SU-DHL-6 (cell line): Measurements from ENCODE around the gene DNAJC10.

Experiments used
- H2AFZ ChIP-seq: fragments of 200-600 bp; sonication (generic); 2 replicates; pipeline ENCODE4 v1.6.1; 2014; ENCODE audit warnings: low read depth, mild to moderate bottlenecking, moderate library complexity, mixed read lengths, antibody characterized with exemption, low read length; ENCODE audit not compliant: severe bottlenecking
- H3F3A ChIP-seq: fragments of 200-600 bp; shearing (Covaris generic); 2 replicates; pipeline ENCODE4 v1.6.0; 2016; ENCODE audit warnings: antibody characterized with exemption, mild to moderate bottlenecking; ENCODE audit not compliant: insufficient read depth
- H3K27ac ChIP-seq: fragments of 200-600 bp; sonication (generic); 2 replicates; pipeline ENCODE4 v1.5.1; 2016; ENCODE audit warnings: low read depth, mild to moderate bottlenecking, low read length, moderate library complexity, mixed read lengths
- H3K27me3 ChIP-seq: fragments of 200-600 bp; sonication (generic), shearing (Covaris generic); 2 replicates; pipeline ENCODE4 v1.6.0; 2014; ENCODE audit warnings: mild to moderate bottlenecking, low read length
- H3K36me3 ChIP-seq: fragments of 200-600 bp; sonication (generic); 2 replicates; pipeline ENCODE4 v1.6.1; 2014; ENCODE audit warnings: mild to moderate bottlenecking, low read length, mixed read lengths
- H3K4me2 ChIP-seq: fragments of 300-600, 200-600 bp; shearing (Covaris generic), sonication (generic); 2 replicates; pipeline ENCODE4 v1.6.0; 2014; ENCODE audit warnings: low read length, low read depth, mild to moderate bottlenecking; ENCODE audit not compliant: poor library complexity, severe bottlenecking
- H3K4me3 ChIP-seq: fragments of 200-600 bp; sonication (generic); 2 replicates; pipeline ENCODE4 v1.5.1; 2014; ENCODE audit warnings: antibody characterized with exemption, low read length, mild to moderate bottlenecking, mixed read lengths; ENCODE audit not compliant: insufficient read depth, poor library complexity, severe bottlenecking
- H3K79me2 ChIP-seq: fragments of 200-600 bp; sonication (generic); 2 replicates; pipeline ENCODE4 v1.6.1; 2014; ENCODE audit warnings: mild to moderate bottlenecking, low read length, moderate library complexity; ENCODE audit not compliant: insufficient read depth
- H3K9ac ChIP-seq: fragments of 200-600 bp; sonication (generic); 2 replicates; pipeline ENCODE4 v1.7.0; 2014; ENCODE audit warnings: mild to moderate bottlenecking, low read length
- H3K9me2 ChIP-seq: fragments of 200-600 bp; sonication (generic); replicated peaks from 2 replicates; pipeline ENCODE4 v1.6.1; 2014; ENCODE audit warnings: low read length; ENCODE audit not compliant: insufficient read depth
- H3K9me3 ChIP-seq: fragments of 200-600 bp; sonication (generic); 2 replicates; pipeline ENCODE4 v1.6.1; 2014; ENCODE audit warnings: low read length, mixed read lengths; ENCODE audit not compliant: insufficient read depth
- H4K20me1 ChIP-seq: fragments of 200-600 bp; sonication (generic); 2 replicates; pipeline ENCODE4 v1.6.1; 2014; ENCODE audit warnings: low read depth, mild to moderate bottlenecking, antibody characterized with exemption, low read length, moderate library complexity, mixed read lengths
- EZH2phosphoT487 ChIP-seq: fragments of 200-600 bp; sonication (generic), shearing (Covaris generic); conservative IDR thresholded peaks from 2 replicates; pipeline ENCODE4 v1.6.1; 2018; ENCODE audit warnings: mild to moderate bottlenecking, antibody characterized with exemption, low read length, moderate library complexity, mixed read lengths
- TF ChIP-seq, protein P1 (sequence below): fragments of 200-600 bp; sonication (generic); IDR thresholded peaks from one replicate; pipeline ENCODE4 v1.5.1; 2017; ENCODE audit warnings: antibody characterized with exemption, mild to moderate bottlenecking, low read length, moderate library complexity; ENCODE audit not compliant: insufficient read depth, poor library complexity, severe bottlenecking

DNAJC10 gene

DNA sequence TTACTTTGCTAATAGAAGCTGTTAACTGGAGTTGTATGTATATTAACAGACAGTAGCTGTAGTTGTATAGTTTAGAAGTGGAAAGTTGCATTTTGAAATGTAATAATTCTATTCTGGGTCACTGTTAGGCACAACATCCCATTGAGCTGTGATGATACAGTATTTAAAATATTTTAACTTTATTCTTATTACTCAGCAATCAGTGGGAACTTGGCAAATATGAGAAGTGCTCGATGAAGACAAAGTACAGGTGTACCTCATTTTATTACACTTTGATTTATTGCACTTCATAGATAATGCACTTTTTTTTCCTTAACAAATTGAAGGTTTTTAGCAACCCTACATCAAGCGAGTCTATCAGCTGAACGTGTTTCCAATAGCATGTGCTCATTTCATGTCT is 8.6 kb downstream of the DNAJC10 start:
- H2AFZ ChIP-seq = no peak overlapping the region
- no peaks in the 10 kb centered on the region for H3K9me2 ChIP-seq
- peaks cover 18% of the 10 kb centered on the region for H3F3A ChIP-seq
- H3K27me3 ChIP-seq = no peaks in the 10 kb centered on the region
- H3K4me2 ChIP-seq = no peak overlapping the region
- no peak overlapping the region for H3K4me3 ChIP-seq
- peaks cover 75% of the 10 kb centered on the region for H3K36me3 ChIP-seq
- H3K79me2 ChIP-seq = peaks cover 55% of the 10 kb centered on the region
- H3K9ac ChIP-seq = no peak overlapping the region
- 0 out of 2 replicates have a peak, but pooled peaks cover 4% of the 10 kb centered on the region for H4K20me1 ChIP-seq
- no peak overlapping the region for H3K27ac ChIP-seq
- no peaks in the 10 kb centered on the region for H3K9me3 ChIP-seq
- TF ChIP-seq, protein P1, sequence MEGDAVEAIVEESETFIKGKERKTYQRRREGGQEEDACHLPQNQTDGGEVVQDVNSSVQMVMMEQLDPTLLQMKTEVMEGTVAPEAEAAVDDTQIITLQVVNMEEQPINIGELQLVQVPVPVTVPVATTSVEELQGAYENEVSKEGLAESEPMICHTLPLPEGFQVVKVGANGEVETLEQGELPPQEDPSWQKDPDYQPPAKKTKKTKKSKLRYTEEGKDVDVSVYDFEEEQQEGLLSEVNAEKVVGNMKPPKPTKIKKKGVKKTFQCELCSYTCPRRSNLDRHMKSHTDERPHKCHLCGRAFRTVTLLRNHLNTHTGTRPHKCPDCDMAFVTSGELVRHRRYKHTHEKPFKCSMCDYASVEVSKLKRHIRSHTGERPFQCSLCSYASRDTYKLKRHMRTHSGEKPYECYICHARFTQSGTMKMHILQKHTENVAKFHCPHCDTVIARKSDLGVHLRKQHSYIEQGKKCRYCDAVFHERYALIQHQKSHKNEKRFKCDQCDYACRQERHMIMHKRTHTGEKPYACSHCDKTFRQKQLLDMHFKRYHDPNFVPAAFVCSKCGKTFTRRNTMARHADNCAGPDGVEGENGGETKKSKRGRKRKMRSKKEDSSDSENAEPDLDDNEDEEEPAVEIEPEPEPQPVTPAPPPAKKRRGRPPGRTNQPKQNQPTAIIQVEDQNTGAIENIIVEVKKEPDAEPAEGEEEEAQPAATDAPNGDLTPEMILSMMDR = no peak
- no peak for TF ChIP-seq EZH2phosphoT487

DNA sequence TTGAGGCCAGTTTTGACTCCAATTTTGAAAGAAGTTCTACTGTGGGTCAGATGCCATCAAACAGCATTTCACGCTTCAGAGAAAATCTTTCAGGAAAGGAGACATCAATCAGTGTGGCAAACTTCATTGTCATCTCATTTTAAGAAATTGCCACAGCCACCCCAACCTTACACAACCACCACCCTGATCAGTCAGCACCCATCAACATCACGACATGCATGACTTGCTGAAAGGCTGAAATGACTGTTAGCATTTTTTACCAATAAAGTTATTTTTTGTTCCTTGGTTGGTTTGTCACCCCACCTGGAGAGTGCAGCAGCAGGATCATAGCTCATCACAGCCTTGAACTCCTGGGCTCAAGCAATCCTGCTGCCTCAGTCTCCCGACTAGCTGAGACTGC is 10.4 kb downstream of the DNAJC10 start:
- Histone ChIP-seq H3K9ac (no peak overlapping the region), H3F3A (peaks cover 16% of the 10 kb centered on the region), H3K4me2 (peak overlapping the region; percentile 53), H3K9me2 (no peaks in the 10 kb centered on the region), H3K27ac (no peak overlapping the region), H3K27me3 (no peaks in the 10 kb centered on the region), H3K9me3 (no peaks in the 10 kb centered on the region), H4K20me1 (0 out of 2 replicates have a peak, but pooled peaks cover under 1% of the 10 kb centered on the region), H2AFZ (no peak overlapping the region), H3K4me3 (no peak overlapping the region), H3K79me2 (peaks cover 49% of the 10 kb centered on the region), H3K36me3 (peaks cover 76% of the 10 kb centered on the region)
- no peak for TF ChIP-seq EZH2phosphoT487
- TF ChIP-seq, protein P1 = no peak

DNA sequence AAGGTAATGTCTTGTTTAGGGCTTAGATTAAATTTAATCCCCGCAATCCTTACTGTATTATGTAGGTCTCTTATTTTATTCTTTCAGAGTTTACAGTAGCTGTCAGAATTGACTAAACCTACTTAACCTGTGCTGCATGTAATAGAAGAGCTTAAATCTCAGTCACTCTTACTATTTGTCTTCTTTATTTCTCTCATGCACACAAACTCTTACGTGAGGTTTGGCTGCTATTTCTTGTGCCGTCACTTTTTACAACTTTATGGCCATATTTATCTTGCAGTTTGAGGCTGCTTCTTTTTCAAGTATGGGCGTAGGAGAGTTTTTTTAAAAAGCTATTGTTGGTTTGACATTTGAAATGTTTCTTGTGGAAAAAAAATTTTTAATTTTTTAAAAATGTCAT is 12.0 kb downstream of the DNAJC10 start:
- no peak for TF ChIP-seq EZH2phosphoT487
- TF ChIP-seq, protein P1 = no peak
- no peak overlapping the region for H3K9ac ChIP-seq
- no peak overlapping the region for H2AFZ ChIP-seq
- peaks cover 5% of the 10 kb centered on the region; the same call in 1 of the 2 replicates for H4K20me1 ChIP-seq
- H3K9me2 ChIP-seq = no peaks in the 10 kb centered on the region
- no peaks in the 10 kb centered on the region for H3K27me3 ChIP-seq
- peak overlapping the region; percentile 53 for H3K4me2 ChIP-seq
- H3K27ac ChIP-seq = peak overlapping the region; percentile 57; the same call in 1 of the 2 replicates
- no peak overlapping the region for H3K4me3 ChIP-seq
- H3K36me3 ChIP-seq = peaks cover 78% of the 10 kb centered on the region
- peaks cover 49% of the 10 kb centered on the region for H3K79me2 ChIP-seq
- H3K9me3 ChIP-seq = no peaks in the 10 kb centered on the region
- H3F3A ChIP-seq = peaks cover 17% of the 10 kb centered on the region
